22Rv1 (cell line): ENCODE measurements around the gene ASMTL.

Experiments
- CTCF ChIP-seq: fragments of 450-650 bp; IDR thresholded peaks from 2 replicates; pipeline ENCODE4 v1.5.1; 2017; ENCODE audit warnings: mild to moderate bottlenecking
- ZFX ChIP-seq: fragments of 450-650 bp; IDR thresholded peaks from 2 replicates; pipeline ENCODE4 v1.6.1; 2017; ENCODE audit warnings: antibody characterized with exemption, borderline replicate concordance

- TF ChIP-seq CTCF (no peak), ZFX (no peak)
Measured at GRCh38 chrX:1455948-1456280, 3.2 kb upstream of the ASMTL start.
